Endothelial cell of umbilical vein (primary cell): ENCODE data around the gene DUSP22. TPM values are rescaled to one million over a fixed set of nuclear protein-coding genes. Genes with fewer than 3 reads are reported as not detected.

ENCODE experiments used
- BruUV-seq: library from RNA; stranded (reverse); fragments of 400-500 nt; replicated peaks from 2 replicates; lab custom pipeline; 2021; lab: Mats Ljungman, UMichigan
- CTCF ChIA-PET: fragments of 300-600, 350-600 bp; sonication (Branson Sonifier 250); formaldehyde crosslinking; loops from one replicate; lab custom pipeline; 2021; ENCODE audit warnings: antibody characterized with exemption, inconsistent platforms; lab: Charles Lee
- POLR2A ChIA-PET: fragments of 300-600, 350-600 bp; sonication (Branson Sonifier 250); formaldehyde crosslinking; loops from one replicate; lab custom pipeline; 2021; ENCODE audit warnings: antibody characterized with exemption, inconsistent platforms; lab: Charles Lee
- DNase-seq: peaks from one replicate; pipeline ENCODE4 v3.0.0-alpha.2; 2011; ENCODE audit warnings: low read depth, low spot score
- FAIRE-seq: peaks from 2 replicates; lab custom pipeline; 2011; peaks lifted over from hg19 to GRCh38; lab: Jason Lieb, UNC
- H2AFZ ChIP-seq: 2 replicates; pipeline ENCODE4 v1.6.0; 2012; ENCODE audit warnings: low read depth, low read length, control low read depth, inconsistent platforms
- H3K27ac ChIP-seq: 2 replicates; pipeline ENCODE4 v1.5.1; 2011; ENCODE audit warnings: low read depth, mild to moderate bottlenecking, control low read depth, low read length, moderate library complexity; ENCODE audit not compliant: insufficient read depth
- H3K27me3 ChIP-seq, 2 experiments: 2 replicates each; pipeline versions ENCODE4 v1.6.0 to v1.6.1; 2011; ENCODE audit warnings: low read length in 2 of 2, mixed read lengths in 1 of 2; ENCODE audit not compliant: control insufficient read depth in 2 of 2, insufficient read depth in 2 of 2
- H3K36me3 ChIP-seq, 2 experiments: 2 replicates in 1 of 2; 3 replicates in 1 of 2; pipeline ENCODE4 v1.5.1; 2011; ENCODE audit warnings: low read length in 2 of 2, mild to moderate bottlenecking in 1 of 2, moderate library complexity in 1 of 2; ENCODE audit not compliant: control insufficient read depth in 2 of 2, insufficient read depth in 2 of 2; ENCODE audit errors: extremely low read depth in 1 of 2
- H3K4me1 ChIP-seq: 3 replicates; pipeline ENCODE4 v1.5.1; 2011; ENCODE audit warnings: mild to moderate bottlenecking, low read length; ENCODE audit not compliant: control insufficient read depth, insufficient read depth; ENCODE audit errors: extremely low read depth
- H3K4me2 ChIP-seq: 2 replicates; pipeline ENCODE4 v1.6.1; 2011; ENCODE audit warnings: low read length, control low read depth, mixed read lengths; ENCODE audit not compliant: insufficient read depth
- H3K4me3 ChIP-seq, 3 experiments: fragments of 200-600 bp in 1 of 3; sonication (generic), shearing (Covaris generic) in 1 of 3; replicated peaks in 1 of 3; 2 replicates each; pipeline ENCODE4 v1.5.1; 2011 to 2016; ENCODE audit warnings: control low read depth in 3 of 3, low read length in 3 of 3, mild to moderate bottlenecking in 2 of 3, inconsistent platforms in 1 of 3, low read depth in 1 of 3, moderate library complexity in 1 of 3; ENCODE audit not compliant: insufficient read depth in 1 of 3
- H3K79me2 ChIP-seq: 2 replicates; pipeline ENCODE4 v1.6.0; 2012; ENCODE audit warnings: low read length, inconsistent platforms; ENCODE audit not compliant: control insufficient read depth, insufficient read depth
- H3K9ac ChIP-seq: replicated peaks from 2 replicates; pipeline ENCODE3; 2011; ENCODE audit warnings: low read length, control low read depth; ENCODE audit not compliant: insufficient read depth; ENCODE audit errors: extremely low read depth
- H3K9me1 ChIP-seq: replicated peaks from 3 replicates; pipeline ENCODE4 v1.6.0; 2011; ENCODE audit warnings: mild to moderate bottlenecking, low read length; ENCODE audit not compliant: control insufficient read depth, insufficient read depth; ENCODE audit errors: extremely low read depth
- H3K9me3 ChIP-seq: replicated peaks from 2 replicates; pipeline ENCODE4 v1.5.1; 2012; ENCODE audit warnings: low read length, inconsistent platforms; ENCODE audit not compliant: control insufficient read depth, insufficient read depth
- H4K20me1 ChIP-seq: replicated peaks from 2 replicates; pipeline ENCODE3; 2011; ENCODE audit warnings: mild to moderate bottlenecking, low read length; ENCODE audit not compliant: control insufficient read depth, insufficient read depth; ENCODE audit errors: extremely low read depth
- CTCF ChIP-seq, 2 donors: IDR thresholded peaks; 1 replicate in 1 of 2; 2 replicates in 1 of 2; pipeline ENCODE4 v1.5.1; 2011; ENCODE audit warnings: low read length in 2 of 2, mild to moderate bottlenecking in 2 of 2, moderate library complexity in 2 of 2, control low read depth in 1 of 2, inconsistent platforms in 1 of 2, low read depth in 1 of 2; ENCODE audit not compliant: insufficient read depth in 1 of 2; ENCODE audit errors: extremely low read depth in 1 of 2
- EZH2 ChIP-seq: IDR thresholded peaks from 2 replicates; pipeline ENCODE4 v1.6.1; 2012; ENCODE audit warnings: borderline replicate concordance, low read depth, mild to moderate bottlenecking, moderate library complexity, low read length, inconsistent platforms; ENCODE audit not compliant: severe bottlenecking
- FOS ChIP-seq: IDR thresholded peaks from 2 replicates; pipeline ENCODE4 v1.6.1; 2011; ENCODE audit warnings: mild to moderate bottlenecking, low read length, moderate library complexity, borderline replicate concordance; ENCODE audit not compliant: insufficient read depth
- GATA2 ChIP-seq: IDR thresholded peaks from 2 replicates; pipeline ENCODE4 v1.7.0; 2011; ENCODE audit warnings: low read depth, mild to moderate bottlenecking, moderate library complexity, mixed read lengths, low read length; ENCODE audit not compliant: insufficient read length, insufficient read depth
- JUN ChIP-seq: IDR thresholded peaks from 2 replicates; pipeline ENCODE4 v1.6.1; 2011; ENCODE audit warnings: borderline replicate concordance, low read depth; ENCODE audit not compliant: insufficient read length, insufficient read depth
- MYC ChIP-seq: IDR thresholded peaks from one replicate; pipeline ENCODE4 v1.6.1; 2011; ENCODE audit warnings: mild to moderate bottlenecking, low read depth, low read length
- POLR2A ChIP-seq: IDR thresholded peaks from 2 replicates; pipeline ENCODE4 v1.6.1; 2012; ENCODE audit warnings: low read depth, mild to moderate bottlenecking, control low read depth, low read length
- POLR2AphosphoS5 ChIP-seq: IDR thresholded peaks from 2 replicates; pipeline ENCODE4 v1.6.1; 2012; ENCODE audit warnings: low read depth, mild to moderate bottlenecking, control low read depth, low read length, moderate library complexity; ENCODE audit not compliant: insufficient read depth
- dilution Hi-C: fragments of 300-500 bp; cut with MboI; formaldehyde crosslinking; loops from one replicate; pipeline ENCODE4 v1.15.0; 2019; ENCODE audit warnings: low sequenced_read_pairs; ENCODE audit not compliant: extremely low pct_ligation_motif_present
- intact Hi-C: fragments of 100-400 bp; cut with micrococcal nuclease; formaldehyde crosslinking; loops from one replicate; pipeline ENCODE4 v1.10.0; 2022
- polyA plus RNA-seq, 4 experiments: library from polyadenylated mRNA; depleted of rRNA in 3 of 4; stranded (reverse) in 3 of 4; unstranded in 1 of 4; fragments of >200 nt; gene quantifications; 2 replicates each; pipeline versions ENCODE4 v1.2.1 to v1.2.3, GENCODE V29; 2011 to 2012; ENCODE audit warnings: missing spikeins in 1 of 4
- total RNA-seq: library from RNA; stranded (reverse); gene quantifications from 2 replicates; pipeline ENCODE4 v1.2.3, GENCODE V29; 2021
- TF ChIP-seq, protein P1 (sequence below): IDR thresholded peaks from 2 replicates; pipeline ENCODE4 v1.6.1; 2011; ENCODE audit not compliant: insufficient read depth, insufficient read length

DUSP22 gene
- total and polyA plus RNA-seq, 2 donors (not counting 3 experiments of a cell fraction or from before 2014, with no cell fraction given): 23.2 to 33.9 TPM

GRCh38 chr6:367298-367794 is 75.1 kb downstream of the DUSP22 start:
- no TSS peak for BruUV-seq
- Histone ChIP-seq H3K27ac (no peak overlapping the region), H3K4me2 (no peak overlapping the region), H3K9ac (no peak overlapping the region), H3K36me3 (no peaks in the 10 kb centered on the region), H3K4me1 (no peaks in the 10 kb centered on the region), H3K9me1 (no peaks in the 10 kb centered on the region), H3K4me3 (no peak overlapping the region), H3K79me2 (no peaks in the 10 kb centered on the region), H2AFZ (no peak overlapping the region), H3K27me3 (no peaks in the 10 kb centered on the region), H3K9me3 (peaks cover 5% of the 10 kb centered on the region), H4K20me1 (no peaks in the 10 kb centered on the region)
- TF ChIP-seq MYC: no peak
- TF ChIP-seq, protein P1, sequence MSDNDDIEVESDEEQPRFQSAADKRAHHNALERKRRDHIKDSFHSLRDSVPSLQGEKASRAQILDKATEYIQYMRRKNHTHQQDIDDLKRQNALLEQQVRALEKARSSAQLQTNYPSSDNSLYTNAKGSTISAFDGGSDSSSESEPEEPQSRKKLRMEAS: peak; percentile 55
- intact Hi-C loops: no loop called here
- dilution Hi-C loops: no loop called here
- POLR2A ChIA-PET: no interaction called here
- FAIRE-seq (no peak), DNase-seq (no peak)
- CTCF ChIA-PET: no interaction called here

- dilution Hi-C loops (no loop called here), intact Hi-C loops (no loop called here)
- no TSS peak for BruUV-seq
- ChIA-PET POLR2A (no interaction called here), CTCF (no interaction called here)
- Histone ChIP-seq H3K27ac (no peak overlapping the region), H3K79me2 (no peaks in the 10 kb centered on the region), H4K20me1 (no peaks in the 10 kb centered on the region), H2AFZ (no peak overlapping the region), H3K9me1 (no peaks in the 10 kb centered on the region), H3K9ac (no peak overlapping the region), H3K36me3 (no peaks in the 10 kb centered on the region), H3K9me3 (peaks cover 5% of the 10 kb centered on the region), H3K27me3 (no peaks in the 10 kb centered on the region), H3K4me1 (no peaks in the 10 kb centered on the region), H3K4me3 (no peak overlapping the region), H3K4me2 (no peak overlapping the region)
- no peak for FAIRE-seq
- DNase-seq: no peak
- TF ChIP-seq GATA2 (no peak), POLR2AphosphoS5 (no peak), MYC (no peak), JUN (no peak), CTCF (IDR thresholded peaks at IDR 0.05; ENCODE audit: extremely low read depth in 1 of 2, insufficient read depth in 1 of 2, low read depth in 1 of 2, low read length in 2 of 2) (no peak), EZH2 (no peak), POLR2A (no peak), FOS (no peak)
Measured at GRCh38 chr6:367891-368630, 75.8 kb downstream of the DUSP22 start.
